GM19397 (cell line): Measurements from ENCODE around the gene NTRK2.
A peak's percentile ranks its signal among the peaks of the same experiment; 100 is the strongest.

Experiments used
- ATAC-seq: cut with Tn5 transposase; IDR thresholded peaks from one replicate; pipeline ENCODE4 v1.9.1; 2021; ENCODE audit warnings: mild to moderate bottlenecking, moderate library complexity; ENCODE audit not compliant: unreplicated experiment

Gene NTRK2

DNA sequence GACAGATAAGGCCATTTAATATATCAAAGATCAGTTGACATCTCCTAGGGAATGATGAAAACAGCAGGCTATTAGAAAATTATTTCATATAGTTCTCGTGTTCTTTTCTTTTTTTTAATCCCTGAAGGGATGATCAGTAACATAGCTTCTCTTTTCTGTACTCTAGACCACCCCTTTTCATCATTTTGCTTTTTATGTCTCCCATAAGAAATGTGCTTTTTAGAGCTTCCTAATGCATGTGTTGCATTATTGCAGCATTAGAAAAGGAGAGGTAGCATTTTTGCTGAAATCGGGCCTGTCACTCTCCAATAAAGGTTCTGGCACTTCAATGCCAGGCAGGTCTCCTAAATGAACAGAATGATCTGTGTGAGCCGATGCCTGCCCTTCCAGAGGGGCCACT is 143.3 kb downstream of the NTRK2 start:
- no peak for ATAC-seq

DNA sequence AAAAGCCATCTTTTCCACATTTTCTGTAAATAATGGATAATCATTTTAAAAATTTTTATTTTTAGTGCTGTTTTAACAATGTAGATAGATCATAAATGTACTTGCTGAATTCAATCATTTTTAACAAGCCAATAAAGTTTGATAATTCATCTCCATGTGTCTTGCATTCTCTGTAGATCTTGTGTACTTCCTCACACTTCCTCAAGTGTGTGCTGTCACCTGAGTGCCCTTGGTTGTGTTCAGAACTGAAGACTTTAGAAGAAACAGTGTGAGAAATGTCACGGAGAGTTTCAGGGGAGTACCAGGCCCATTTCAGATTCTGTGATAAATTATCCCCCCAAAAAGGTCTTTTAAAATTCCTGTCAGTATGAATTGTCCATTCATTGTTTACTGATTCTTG is 146.0 kb downstream of the NTRK2 start:
- no peak for ATAC-seq

DNA sequence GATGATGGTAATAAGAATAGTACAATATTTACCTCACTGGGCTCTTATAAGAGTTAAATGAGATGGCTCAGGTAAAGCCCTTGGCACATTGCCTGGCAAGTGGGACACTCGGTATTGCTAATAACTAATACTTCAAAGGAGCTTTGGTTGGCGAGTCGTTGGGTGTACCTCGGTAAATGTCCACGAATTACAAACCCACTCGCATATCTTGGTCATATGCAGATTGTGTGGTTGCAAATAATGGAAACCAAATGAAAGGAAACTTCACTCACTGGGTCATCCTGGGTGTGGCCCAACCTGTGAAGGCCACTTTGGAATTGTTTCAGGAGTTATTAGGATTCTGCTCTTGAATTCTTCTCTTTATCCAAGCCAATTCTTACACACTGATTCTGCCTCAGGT is 147.5 kb downstream of the NTRK2 start:
- no peak for ATAC-seq

DNA sequence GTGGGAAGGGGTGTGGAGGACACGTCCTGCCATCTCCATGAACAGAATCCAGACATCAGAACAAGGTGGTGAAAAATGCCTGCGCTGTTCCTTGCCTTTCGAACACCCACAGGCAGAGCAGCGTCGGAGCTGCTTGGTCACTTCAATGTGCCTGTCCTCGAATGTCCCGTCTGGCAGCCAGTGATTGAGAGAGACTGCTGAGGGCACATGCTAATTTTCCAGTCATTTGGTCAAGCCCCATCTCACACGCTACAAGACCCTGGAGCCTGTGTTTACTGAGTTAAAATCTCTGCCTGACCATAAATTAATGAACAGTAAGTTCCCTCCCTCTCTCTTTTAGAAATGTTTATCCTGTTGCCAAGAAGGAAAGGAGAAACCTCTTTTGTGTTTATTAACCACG is 149.3 kb downstream of the NTRK2 start:
- ATAC-seq: no peak

DNA sequence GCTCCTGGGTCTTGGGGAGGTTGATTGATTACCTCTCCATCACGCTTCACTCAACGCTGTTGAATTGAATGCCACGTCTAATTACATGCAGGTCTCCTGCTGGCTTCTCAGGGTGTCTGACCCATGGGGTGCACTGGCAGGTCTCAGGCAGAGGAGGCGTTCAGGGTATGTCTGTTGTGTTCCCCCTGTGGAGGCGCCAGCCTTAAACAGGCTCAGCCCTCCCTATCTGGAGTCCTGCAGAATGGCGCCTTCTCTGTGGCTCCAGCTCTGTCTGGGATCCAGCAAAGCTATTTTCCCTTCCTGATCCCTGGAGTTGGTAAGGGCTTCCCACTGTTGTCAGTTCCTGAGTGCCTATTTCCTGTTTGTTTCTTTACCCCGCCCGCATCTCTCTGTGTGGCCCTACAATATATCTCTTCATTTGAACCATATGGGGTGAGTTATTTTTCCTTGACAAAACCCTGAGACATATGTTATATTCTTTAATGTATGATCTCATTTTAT is 150.0 kb downstream of the NTRK2 start:
- no peak for ATAC-seq

DNA sequence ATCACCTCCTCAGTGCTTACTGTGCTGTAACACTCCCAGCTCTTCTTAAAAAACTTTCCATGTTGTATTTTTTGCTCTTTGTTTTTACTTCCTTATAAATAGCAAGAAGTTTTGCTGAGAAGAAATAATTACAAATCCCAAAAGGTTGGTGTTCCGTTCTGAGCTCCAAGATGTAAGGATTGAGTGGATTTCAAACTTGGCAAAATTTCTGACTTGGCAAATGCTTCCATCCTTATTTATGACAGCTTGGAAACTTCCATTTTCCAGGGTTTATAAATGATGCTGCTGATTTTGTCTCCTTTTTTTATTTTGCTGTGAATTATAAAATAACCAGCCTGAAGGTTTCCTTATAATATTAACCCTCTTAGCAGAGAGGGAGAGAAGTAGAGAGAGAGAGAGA is 151.9 kb downstream of the NTRK2 start:
- no peak for ATAC-seq

DNA sequence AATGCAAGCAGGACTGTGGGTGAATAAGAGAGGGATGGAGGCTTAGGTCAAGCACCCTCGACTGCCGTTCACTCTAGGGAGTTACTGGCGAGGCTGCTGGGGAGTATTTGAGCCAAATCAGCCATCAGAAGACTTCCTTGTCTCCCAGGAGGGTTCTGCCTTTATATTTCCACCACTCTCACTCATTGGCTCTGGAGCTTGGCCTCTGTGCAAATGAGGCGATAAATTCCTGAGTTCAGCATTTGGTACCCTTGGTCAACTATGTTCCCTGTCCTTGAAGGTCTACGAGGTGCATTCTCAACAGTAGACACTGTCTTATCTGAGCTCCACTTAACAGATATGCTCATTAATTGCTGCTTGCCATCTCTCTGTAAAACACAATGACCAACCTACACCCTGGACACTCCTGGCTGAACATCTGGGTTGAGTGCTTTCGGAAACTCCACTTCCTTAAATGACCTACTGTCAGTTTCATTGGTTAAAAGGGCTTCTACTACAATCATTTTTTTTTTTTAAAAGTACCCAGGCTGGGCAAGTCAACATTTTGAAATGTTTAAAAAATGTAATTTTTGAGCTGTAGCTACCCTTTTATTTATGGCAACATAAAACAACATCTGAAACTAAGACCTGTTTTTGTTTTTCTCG is 153.2 kb downstream of the NTRK2 start:
- no peak for ATAC-seq

DNA sequence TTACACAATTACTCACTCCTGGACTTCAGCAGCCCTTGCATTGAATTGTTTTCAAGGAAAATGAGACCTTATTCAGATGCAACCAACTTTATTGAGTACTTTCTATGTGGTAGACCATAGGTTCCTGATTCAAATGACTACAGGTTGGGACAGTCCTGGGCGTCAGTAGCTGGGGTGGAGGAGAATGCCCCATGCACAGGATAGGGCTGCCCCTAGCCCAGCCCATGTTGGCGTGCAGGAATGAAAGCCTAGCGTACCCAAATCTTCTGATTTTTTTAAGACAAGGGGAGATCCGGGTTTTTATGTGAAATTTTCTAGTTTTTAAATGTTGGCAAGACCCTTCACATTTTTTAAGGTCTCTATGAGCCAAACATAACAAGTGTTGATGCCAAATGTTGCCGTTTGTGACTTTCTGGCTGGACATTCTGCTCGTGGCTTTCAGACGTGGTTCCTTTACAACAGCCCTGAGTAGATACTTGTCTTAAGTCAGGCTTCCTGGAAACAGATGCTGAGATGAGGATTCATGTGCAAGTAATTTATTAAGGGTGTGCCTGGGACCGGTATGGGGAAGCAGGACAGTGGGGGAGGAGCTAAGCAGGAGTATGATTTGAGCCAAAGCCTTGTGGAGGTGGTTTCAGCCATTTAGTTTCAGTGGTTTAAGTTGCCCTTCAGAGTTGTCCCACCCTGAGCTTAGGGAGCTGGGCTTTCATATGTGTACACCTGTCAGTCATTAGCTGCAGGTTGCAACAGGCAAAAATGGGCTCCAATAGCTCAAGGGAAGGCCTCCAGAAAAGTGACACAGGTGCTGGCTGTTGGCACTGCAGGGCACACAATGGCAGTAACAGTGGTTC is 154.1 kb downstream of the NTRK2 start:
- peak; percentile 67 for ATAC-seq

DNA sequence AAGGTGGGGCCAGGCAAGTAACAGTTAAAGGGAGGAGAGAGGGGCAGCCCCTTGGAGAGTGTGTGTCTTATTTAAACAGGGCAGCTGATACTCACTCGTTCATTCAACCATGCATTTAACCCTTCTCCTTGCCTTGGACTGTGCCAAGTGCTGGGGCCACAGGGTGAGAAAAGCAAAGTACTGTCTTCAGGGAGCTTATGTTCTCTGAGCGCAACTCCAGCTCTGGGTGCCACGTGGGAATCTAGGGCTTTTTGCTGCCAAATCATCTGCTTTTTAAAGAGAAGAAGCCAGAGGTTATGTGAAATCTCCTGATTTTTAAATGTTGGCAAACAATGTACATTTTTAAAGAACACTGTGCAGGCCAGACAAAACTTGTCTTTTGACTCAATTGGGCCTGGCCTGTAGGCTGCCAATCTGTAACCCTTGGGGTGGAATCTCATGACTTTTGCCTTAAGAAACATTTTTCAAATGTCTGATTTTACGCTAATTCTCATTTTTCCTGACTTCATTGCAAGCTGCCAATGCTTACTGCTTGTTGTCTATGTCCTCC is 157.8 kb downstream of the NTRK2 start:
- ATAC-seq: no peak

DNA sequence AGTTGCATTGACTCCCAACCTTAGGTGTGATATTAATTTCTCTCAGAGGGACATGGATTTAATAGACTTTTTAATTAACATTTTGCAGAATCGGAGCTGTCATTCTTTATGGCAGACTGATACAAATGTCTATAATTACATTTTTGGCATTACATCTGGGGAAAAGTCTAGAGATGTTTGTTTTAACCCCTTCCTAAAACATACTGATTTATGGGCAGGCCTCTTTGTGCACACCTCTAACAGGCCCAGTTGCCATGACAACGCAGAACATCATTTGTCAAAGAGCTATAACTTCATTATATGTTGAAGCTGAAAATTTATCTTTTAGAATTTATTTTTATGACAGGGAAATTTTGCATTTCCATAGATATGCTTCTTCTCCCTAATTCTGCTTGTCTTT is 158.5 kb downstream of the NTRK2 start:
- ATAC-seq: no peak

DNA sequence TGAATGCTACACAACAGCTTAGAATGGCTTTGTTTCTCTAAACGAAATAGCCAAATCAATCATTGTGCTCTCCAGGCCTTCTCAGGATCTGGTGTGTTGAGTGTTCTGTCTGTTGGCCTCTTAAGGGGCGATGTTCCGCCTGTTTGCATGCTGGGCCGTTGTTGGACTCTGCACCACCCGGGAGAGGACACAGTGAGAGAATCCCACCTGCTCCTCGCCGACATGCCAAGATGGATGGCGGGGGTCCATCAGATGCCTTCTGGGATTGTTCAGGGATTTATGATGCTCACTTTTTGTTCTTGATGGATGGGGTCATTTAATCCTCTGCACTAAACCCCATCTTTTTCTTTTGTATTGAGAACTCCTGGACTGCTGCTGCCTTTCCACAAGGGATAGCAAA is 159.9 kb downstream of the NTRK2 start:
- no peak for ATAC-seq

DNA sequence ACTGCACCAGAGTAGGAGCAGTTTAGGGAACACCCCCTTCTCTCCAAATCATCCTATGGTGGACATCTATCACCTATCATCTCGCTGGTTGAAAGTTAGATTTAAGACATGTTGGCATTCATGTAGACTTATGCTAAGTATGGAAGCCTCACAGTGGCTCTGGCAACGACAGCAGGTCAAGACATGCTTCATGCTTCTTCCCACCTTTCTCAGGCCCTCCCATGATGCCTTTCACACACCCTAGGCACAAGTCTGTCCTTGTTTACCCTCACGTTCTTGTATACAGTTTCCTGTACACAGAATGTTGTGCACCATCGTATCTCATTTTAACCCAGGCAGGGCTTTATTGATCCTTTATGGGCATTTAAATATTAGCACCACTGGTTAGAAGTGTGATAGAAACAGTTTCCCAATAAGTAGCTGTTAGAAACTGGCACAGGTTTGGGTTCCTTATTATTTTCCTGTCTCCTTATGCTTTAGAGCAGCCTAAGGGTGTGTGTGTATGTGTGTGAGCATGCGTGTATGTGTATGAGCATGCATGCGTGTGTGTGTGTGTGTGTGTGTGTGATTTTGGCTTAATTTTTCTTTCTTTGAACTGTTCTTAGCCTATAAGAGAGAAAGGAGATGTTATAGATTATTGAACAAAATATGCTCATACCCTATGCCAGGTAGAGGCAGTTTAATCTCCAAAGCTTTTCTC is 160.6 kb downstream of the NTRK2 start:
- no peak for ATAC-seq

DNA sequence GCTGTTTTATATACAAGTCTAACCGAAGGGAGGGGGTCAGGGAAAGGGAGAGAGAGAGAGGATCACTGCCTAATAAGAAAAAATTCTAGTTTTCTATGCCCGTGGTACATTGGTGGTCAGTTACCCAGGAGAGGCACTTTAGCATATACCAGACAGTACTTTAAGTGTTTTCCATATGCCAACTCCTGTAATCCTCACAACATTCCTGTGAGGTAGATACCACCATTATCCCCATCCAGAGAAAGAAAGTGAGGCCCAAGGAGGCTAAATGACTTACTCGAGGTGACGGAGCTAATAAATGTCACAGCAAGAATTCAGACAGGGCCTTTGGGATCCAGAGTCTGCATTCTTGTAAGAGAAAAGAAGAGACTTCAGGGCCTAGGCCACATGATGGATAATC is 161.8 kb downstream of the NTRK2 start:
- ATAC-seq: no peak

DNA sequence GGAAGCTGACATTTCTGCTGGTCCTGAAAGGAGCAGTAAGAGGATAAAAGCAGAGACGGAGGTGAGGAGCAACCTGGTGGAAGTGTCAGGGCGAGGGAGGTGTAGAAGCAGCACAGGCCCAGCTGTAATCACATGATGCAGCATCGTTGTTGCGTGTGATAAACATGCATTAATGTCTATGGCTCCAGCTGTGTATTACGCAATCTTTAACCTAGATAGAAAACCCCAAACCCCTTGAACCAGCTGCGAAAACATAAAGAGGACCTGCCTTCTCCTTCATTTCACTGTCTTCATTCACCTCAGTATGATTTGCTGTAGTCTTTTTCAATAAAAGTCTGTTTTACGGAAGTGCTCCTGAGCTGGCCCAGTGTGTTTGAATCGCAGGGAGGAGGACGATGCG is 162.9 kb downstream of the NTRK2 start:
- no peak for ATAC-seq

DNA sequence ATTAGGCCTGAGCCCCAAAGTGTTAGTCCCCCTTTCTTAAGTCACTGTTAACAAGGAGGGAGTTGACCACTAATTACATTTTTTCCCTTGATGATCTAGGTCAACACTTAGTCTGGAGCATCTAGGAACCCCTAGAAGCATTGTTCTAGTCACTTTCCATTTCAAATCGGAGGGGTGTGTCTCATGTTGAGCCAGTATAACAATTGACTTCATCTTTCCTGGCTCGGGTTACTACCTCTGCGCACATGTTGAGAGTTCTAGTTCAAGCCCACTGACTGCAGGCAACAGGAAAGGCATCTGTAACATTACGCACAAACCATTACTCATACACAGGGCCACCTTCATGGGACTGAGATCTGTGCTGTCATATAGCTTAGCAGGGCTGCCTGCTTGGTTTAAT is 164.9 kb downstream of the NTRK2 start:
- ATAC-seq: no peak

DNA sequence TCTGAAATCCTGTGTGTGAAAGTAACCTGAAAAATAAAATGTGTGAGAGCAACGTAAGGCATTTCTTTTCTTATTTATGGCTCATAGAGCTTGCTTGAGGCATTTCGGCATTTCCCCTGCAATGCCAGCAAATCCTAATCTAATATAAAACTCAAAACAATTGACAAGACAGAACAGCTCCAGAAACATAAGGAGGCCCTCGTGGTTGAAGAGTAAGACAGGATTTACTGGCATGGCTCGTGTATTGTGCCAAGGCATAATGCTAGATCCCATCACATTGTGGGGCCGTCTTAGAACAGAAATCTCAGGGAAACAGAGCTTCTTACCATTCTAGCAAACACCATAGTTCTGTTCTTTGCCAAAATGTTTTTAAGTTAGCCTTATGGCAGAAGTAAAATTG is 166.2 kb downstream of the NTRK2 start:
- ATAC-seq: no peak

DNA sequence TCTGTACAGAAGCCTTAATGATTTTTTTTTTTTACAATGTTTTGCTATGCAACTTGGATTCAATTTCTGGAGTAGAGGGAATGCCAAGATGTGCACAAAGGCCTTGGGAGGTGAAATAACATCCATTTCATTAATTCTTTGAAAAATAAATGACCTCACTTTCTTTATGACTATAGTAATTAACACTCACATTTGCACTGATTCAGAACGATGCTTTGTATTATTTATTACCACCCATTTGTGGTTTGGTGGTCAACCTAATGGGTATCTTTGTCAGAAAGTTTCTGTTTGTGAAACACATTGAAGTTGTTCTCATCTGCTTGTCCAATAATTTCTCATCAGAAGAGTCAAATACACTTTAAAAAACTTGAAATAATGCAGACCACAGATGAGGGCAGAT is 169.3 kb downstream of the NTRK2 start:
- ATAC-seq: no peak

DNA sequence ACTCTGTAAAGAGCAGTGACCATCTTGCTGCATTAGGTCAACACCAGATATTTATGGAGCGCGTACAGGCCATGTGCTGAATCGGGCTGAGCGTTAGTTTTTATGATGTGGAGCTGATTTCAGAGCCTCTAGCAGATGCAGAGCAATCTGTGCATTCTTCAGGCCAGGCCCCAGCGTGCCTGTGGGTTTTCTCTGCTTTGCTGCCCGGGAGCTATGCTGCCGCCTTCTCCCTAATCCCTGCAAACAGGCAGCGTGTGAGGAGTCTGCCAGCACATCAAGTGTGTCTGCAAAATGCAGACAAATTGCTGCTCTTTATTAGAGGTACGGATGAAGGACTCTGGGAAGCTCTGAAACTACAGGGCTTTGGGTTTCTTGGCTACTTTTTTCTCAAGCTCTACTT is 170.0 kb downstream of the NTRK2 start:
- no peak for ATAC-seq

DNA sequence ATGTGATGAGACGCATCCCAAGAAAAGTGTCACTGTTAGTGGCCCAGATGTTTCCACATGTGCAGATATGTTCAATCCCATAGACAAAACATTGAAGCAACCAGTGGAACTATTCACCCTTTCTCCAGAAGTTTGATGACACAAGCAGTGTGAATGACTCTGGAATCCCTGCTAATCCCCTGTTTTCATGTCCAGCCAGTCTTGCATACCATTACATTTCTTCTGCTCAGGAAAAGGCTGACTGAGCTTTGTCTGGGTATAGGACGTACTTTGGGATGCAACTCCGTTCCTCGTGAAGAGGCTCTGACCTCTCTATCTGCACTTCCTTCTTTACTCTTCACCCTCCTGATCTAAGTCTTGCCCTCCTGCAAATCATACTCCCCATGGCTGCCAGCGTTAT is 172.4 kb downstream of the NTRK2 start:
- no peak for ATAC-seq

DNA sequence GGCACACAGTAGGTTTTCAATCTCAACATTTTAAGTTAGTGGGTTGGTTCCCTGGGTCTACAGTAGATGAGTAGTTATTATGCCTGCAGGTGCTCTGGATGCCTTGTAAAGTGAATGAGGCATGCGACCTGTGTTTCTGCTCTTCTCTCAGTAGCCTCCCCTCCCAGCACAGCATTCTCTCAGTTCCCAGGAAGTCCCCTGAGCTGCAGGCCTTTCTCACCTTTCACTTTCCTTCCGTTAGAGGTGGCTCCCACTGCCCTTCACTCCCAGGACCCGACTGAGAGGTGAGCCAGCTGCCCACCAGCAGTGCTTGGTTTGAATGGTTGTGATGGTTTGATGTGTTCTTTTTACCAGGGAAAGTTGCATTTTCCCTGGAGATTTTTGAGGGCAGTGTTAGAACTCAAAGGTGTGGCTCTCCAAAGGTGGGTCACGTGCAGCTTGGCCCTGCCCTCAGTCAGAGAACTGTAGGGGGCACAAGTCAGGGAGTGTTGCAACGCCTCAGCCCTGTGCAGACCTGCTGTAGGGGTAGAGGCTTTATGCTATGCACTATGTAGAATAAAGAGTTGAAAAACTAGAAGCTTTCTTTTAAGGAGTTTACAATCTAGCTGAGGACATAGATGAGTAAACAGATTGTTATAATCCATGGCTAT is 173.8 kb downstream of the NTRK2 start:
- no peak for ATAC-seq
